ENCODE measurements around the gene RACGAP1.

- TF ChIP-seq CTCF (IDR thresholded peaks at IDR 0.05) (no peak), POLR2A (IDR thresholded peaks at IDR 0.05) (no peak)
These were observed 68.4 kb downstream of the RACGAP1 start for GRCh38 chr12:49956663-49957569.

Measured in adrenal gland (tissue), 5 donors.